ENCODE results near the gene ACVR1.

The ACVR1 gene

GRCh38 chr2:157825885-157826284 lies 50.2 kb downstream of the ACVR1 start:
- DNase-seq (ENCODE audit: low read depth, low spot score): peak; percentile 49
- no peak for TF ChIP-seq CTCF (IDR thresholded peaks at IDR 0.05; ENCODE audit: insufficient read depth, low read length, missing control alignments)
- H3K4me3 ChIP-seq (ENCODE audit: low read depth, low read length): no peak overlapping the region
- ChIA-PET CTCF (interaction anchor here (0.9 kb wide), 1 partner anchor 39 kb away, joined by 3 read pairs; no protein-coding TSS in a partner anchor), POLR2A (no interaction called here)

- no peak overlapping the region for H3K4me3 ChIP-seq (ENCODE audit: low read depth, low read length)
- no peak for DNase-seq (ENCODE audit: low read depth, low spot score)
- no peak for TF ChIP-seq CTCF (IDR thresholded peaks at IDR 0.05; ENCODE audit: insufficient read depth, low read length, missing control alignments)
- ChIA-PET POLR2A (no interaction called here), CTCF (no interaction called here)
These were observed 53.1 kb downstream of the ACVR1 start for GRCh38 chr2:157822993-157823392.

GRCh38 chr2:157822533-157822932 lies 53.6 kb downstream of the ACVR1 start:
- no peak for TF ChIP-seq CTCF (IDR thresholded peaks at IDR 0.05; ENCODE audit: insufficient read depth, low read length, missing control alignments)
- no peak for DNase-seq (ENCODE audit: low read depth, low spot score)
- CTCF ChIA-PET: no interaction called here
- no peak overlapping the region for H3K4me3 ChIP-seq (ENCODE audit: low read depth, low read length)
- POLR2A ChIA-PET: no interaction called here

GRCh38 chr2:157821519-157822131 lies 54.5 kb downstream of the ACVR1 start:
- no peak overlapping the region for H3K4me3 ChIP-seq (ENCODE audit: low read depth, low read length)
- DNase-seq (ENCODE audit: low read depth, low spot score): no peak
- ChIA-PET POLR2A (no interaction called here), CTCF (interaction anchor here (0.6 to 1.2 kb wide), 4 partner anchors 11 to 338 kb away, joined by 3 read pairs; no protein-coding TSS in a partner anchor)
- TF ChIP-seq CTCF (IDR thresholded peaks at IDR 0.05; ENCODE audit: insufficient read depth, low read length, missing control alignments): no peak

- no peak overlapping the region for H3K4me3 ChIP-seq (ENCODE audit: low read depth, low read length)
- TF ChIP-seq CTCF (IDR thresholded peaks at IDR 0.05; ENCODE audit: insufficient read depth, low read length, missing control alignments): no peak
- CTCF ChIA-PET: no interaction called here
- POLR2A ChIA-PET: no interaction called here
- DNase-seq (ENCODE audit: low read depth, low spot score): no peak
These were observed 55.9 kb downstream of the ACVR1 start for GRCh38 chr2:157820193-157820592.

- no peak overlapping the region for H3K4me3 ChIP-seq (ENCODE audit: low read depth, low read length)
- DNase-seq (ENCODE audit: low read depth, low spot score): no peak
- POLR2A ChIA-PET: no interaction called here
- no peak for TF ChIP-seq CTCF (IDR thresholded peaks at IDR 0.05; ENCODE audit: insufficient read depth, low read length, missing control alignments)
- CTCF ChIA-PET: no interaction called here
These were observed 56.4 kb downstream of the ACVR1 start for GRCh38 chr2:157819761-157820160.
